Endothelial cell of umbilical vein (primary cell): ENCODE measurements around the gene CRAT. TPM values are rescaled to one million over a fixed set of nuclear protein-coding genes. Genes with fewer than 3 reads are reported as not detected.

Experiments
- BruUV-seq: library from RNA; stranded (reverse); fragments of 400-500 nt; replicated peaks from 2 replicates; lab custom pipeline; 2021; lab: Mats Ljungman, UMichigan
- CTCF ChIA-PET: fragments of 300-600, 350-600 bp; sonication (Branson Sonifier 250); formaldehyde crosslinking; loops from one replicate; lab custom pipeline; 2021; ENCODE audit warnings: antibody characterized with exemption, inconsistent platforms; lab: Charles Lee
- POLR2A ChIA-PET: fragments of 300-600, 350-600 bp; sonication (Branson Sonifier 250); formaldehyde crosslinking; loops from one replicate; lab custom pipeline; 2021; ENCODE audit warnings: antibody characterized with exemption, inconsistent platforms; lab: Charles Lee
- DNase-seq: peaks from one replicate; pipeline ENCODE4 v3.0.0-alpha.2; 2011; ENCODE audit warnings: low read depth, low spot score
- FAIRE-seq: peaks from 2 replicates; lab custom pipeline; 2011; peaks lifted over from hg19 to GRCh38; lab: Jason Lieb, UNC
- H2AFZ ChIP-seq: 2 replicates; pipeline ENCODE4 v1.6.0; 2012; ENCODE audit warnings: low read depth, low read length, control low read depth, inconsistent platforms
- H3K27ac ChIP-seq: 2 replicates; pipeline ENCODE4 v1.5.1; 2011; ENCODE audit warnings: low read depth, mild to moderate bottlenecking, control low read depth, low read length, moderate library complexity; ENCODE audit not compliant: insufficient read depth
- H3K27me3 ChIP-seq, 2 experiments: 2 replicates each; pipeline versions ENCODE4 v1.6.0 to v1.6.1; 2011; ENCODE audit warnings: low read length in 2 of 2, mixed read lengths in 1 of 2; ENCODE audit not compliant: control insufficient read depth in 2 of 2, insufficient read depth in 2 of 2
- H3K36me3 ChIP-seq, 2 experiments: 2 replicates in 1 of 2; 3 replicates in 1 of 2; pipeline ENCODE4 v1.5.1; 2011; ENCODE audit warnings: low read length in 2 of 2, mild to moderate bottlenecking in 1 of 2, moderate library complexity in 1 of 2; ENCODE audit not compliant: control insufficient read depth in 2 of 2, insufficient read depth in 2 of 2; ENCODE audit errors: extremely low read depth in 1 of 2
- H3K4me1 ChIP-seq: 3 replicates; pipeline ENCODE4 v1.5.1; 2011; ENCODE audit warnings: mild to moderate bottlenecking, low read length; ENCODE audit not compliant: control insufficient read depth, insufficient read depth; ENCODE audit errors: extremely low read depth
- H3K4me2 ChIP-seq: 2 replicates; pipeline ENCODE4 v1.6.1; 2011; ENCODE audit warnings: low read length, control low read depth, mixed read lengths; ENCODE audit not compliant: insufficient read depth
- H3K4me3 ChIP-seq, 3 experiments: fragments of 200-600 bp in 1 of 3; sonication (generic), shearing (Covaris generic) in 1 of 3; replicated peaks in 1 of 3; 2 replicates each; pipeline ENCODE4 v1.5.1; 2011 to 2016; ENCODE audit warnings: control low read depth in 3 of 3, low read length in 3 of 3, mild to moderate bottlenecking in 2 of 3, inconsistent platforms in 1 of 3, low read depth in 1 of 3, moderate library complexity in 1 of 3; ENCODE audit not compliant: insufficient read depth in 1 of 3
- H3K79me2 ChIP-seq: 2 replicates; pipeline ENCODE4 v1.6.0; 2012; ENCODE audit warnings: low read length, inconsistent platforms; ENCODE audit not compliant: control insufficient read depth, insufficient read depth
- H3K9ac ChIP-seq: replicated peaks from 2 replicates; pipeline ENCODE3; 2011; ENCODE audit warnings: low read length, control low read depth; ENCODE audit not compliant: insufficient read depth; ENCODE audit errors: extremely low read depth
- H3K9me1 ChIP-seq: replicated peaks from 3 replicates; pipeline ENCODE4 v1.6.0; 2011; ENCODE audit warnings: mild to moderate bottlenecking, low read length; ENCODE audit not compliant: control insufficient read depth, insufficient read depth; ENCODE audit errors: extremely low read depth
- H3K9me3 ChIP-seq: replicated peaks from 2 replicates; pipeline ENCODE4 v1.5.1; 2012; ENCODE audit warnings: low read length, inconsistent platforms; ENCODE audit not compliant: control insufficient read depth, insufficient read depth
- H4K20me1 ChIP-seq: replicated peaks from 2 replicates; pipeline ENCODE3; 2011; ENCODE audit warnings: mild to moderate bottlenecking, low read length; ENCODE audit not compliant: control insufficient read depth, insufficient read depth; ENCODE audit errors: extremely low read depth
- FOS ChIP-seq: IDR thresholded peaks from 2 replicates; pipeline ENCODE4 v1.6.1; 2011; ENCODE audit warnings: mild to moderate bottlenecking, low read length, moderate library complexity, borderline replicate concordance; ENCODE audit not compliant: insufficient read depth
- POLR2AphosphoS5 ChIP-seq: IDR thresholded peaks from 2 replicates; pipeline ENCODE4 v1.6.1; 2012; ENCODE audit warnings: low read depth, mild to moderate bottlenecking, control low read depth, low read length, moderate library complexity; ENCODE audit not compliant: insufficient read depth
- dilution Hi-C: fragments of 300-500 bp; cut with MboI; formaldehyde crosslinking; loops from one replicate; pipeline ENCODE4 v1.15.0; 2019; ENCODE audit warnings: low sequenced_read_pairs; ENCODE audit not compliant: extremely low pct_ligation_motif_present
- intact Hi-C: fragments of 100-400 bp; cut with micrococcal nuclease; formaldehyde crosslinking; loops from one replicate; pipeline ENCODE4 v1.10.0; 2022
- polyA plus RNA-seq, 4 experiments: library from polyadenylated mRNA; depleted of rRNA in 3 of 4; stranded (reverse) in 3 of 4; unstranded in 1 of 4; fragments of >200 nt; gene quantifications; 2 replicates each; pipeline versions ENCODE4 v1.2.1 to v1.2.3, GENCODE V29; 2011 to 2012; ENCODE audit warnings: missing spikeins in 1 of 4
- total RNA-seq: library from RNA; stranded (reverse); gene quantifications from 2 replicates; pipeline ENCODE4 v1.2.3, GENCODE V29; 2021

Gene CRAT
- total and polyA plus RNA-seq, 2 donors (not counting 3 experiments of a cell fraction or from before 2014, with no cell fraction given) = 34.2 to 55.3 TPM

GRCh38 chr9:129142138-129142935 lies 31.7 kb upstream of the CRAT start:
- FAIRE-seq (no peak), DNase-seq (no peak)
- CTCF ChIA-PET = interaction anchor here (0.6 to 9.5 kb wide), 41 partner anchors 8 to 595 kb away, joined by 3 to 287 read pairs (median 5); partner anchors contain the start of genes C9orf50, CRAT, IER5L and NTMT1
- Histone ChIP-seq H3K4me2 (no peak overlapping the region), H3K36me3 (peaks cover 3 to 4% of the 10 kb centered on the region in 2 experiments), H3K27ac (peak overlapping the region; percentile 99), H4K20me1 (no peaks in the 10 kb centered on the region), H3K9ac (no peak overlapping the region), H3K9me3 (no peaks in the 10 kb centered on the region), H3K9me1 (no peaks in the 10 kb centered on the region), H3K4me3 (no peak overlapping the region), H3K4me1 (peaks cover 58% of the 10 kb centered on the region), H2AFZ (no peak overlapping the region), H3K27me3 (no peaks in the 10 kb centered on the region), H3K79me2 (peaks cover 4% of the 10 kb centered on the region)
- POLR2A ChIA-PET = interaction anchor here (0.5 to 2.2 kb wide), 9 partner anchors 15 to 484 kb away, joined by 3 to 14 read pairs (median 4); partner anchors contain the start of genes IER5L and NTMT1
- dilution Hi-C loops (no loop called here), intact Hi-C loops (loop anchor here (2.0 kb wide), 1 partner anchor 60 kb away; no protein-coding TSS in a partner anchor)
- TF ChIP-seq FOS (no peak), POLR2AphosphoS5 (peak; percentile 22)
- BruUV-seq = no TSS peak
